Hepatocyte (in vitro differentiated cells): ENCODE results near the gene ZNF511.

Experiments used
- CTCF ChIP-seq: fragments of 200-600 bp; sonication (generic); IDR thresholded peaks from 2 replicates; pipeline ENCODE4 v1.5.1; 2016; ENCODE audit warnings: antibody characterized with exemption, mild to moderate bottlenecking; ENCODE audit not compliant: poor library complexity
- EZH2phosphoT487 ChIP-seq: fragments of 200-600 bp; sonication (generic); IDR thresholded peaks from one replicate; pipeline ENCODE4 v1.6.1; 2018; ENCODE audit warnings: antibody characterized with exemption, mild to moderate bottlenecking, low read depth, moderate library complexity; ENCODE audit not compliant: unreplicated experiment, severe bottlenecking

- TF ChIP-seq CTCF (no peak), EZH2phosphoT487 (no peak)
Measured at GRCh38 chr10:133306941-133307379, 1.8 kb upstream of the ZNF511 start.
